ENCODE data around the gene AJM1.

DNA sequence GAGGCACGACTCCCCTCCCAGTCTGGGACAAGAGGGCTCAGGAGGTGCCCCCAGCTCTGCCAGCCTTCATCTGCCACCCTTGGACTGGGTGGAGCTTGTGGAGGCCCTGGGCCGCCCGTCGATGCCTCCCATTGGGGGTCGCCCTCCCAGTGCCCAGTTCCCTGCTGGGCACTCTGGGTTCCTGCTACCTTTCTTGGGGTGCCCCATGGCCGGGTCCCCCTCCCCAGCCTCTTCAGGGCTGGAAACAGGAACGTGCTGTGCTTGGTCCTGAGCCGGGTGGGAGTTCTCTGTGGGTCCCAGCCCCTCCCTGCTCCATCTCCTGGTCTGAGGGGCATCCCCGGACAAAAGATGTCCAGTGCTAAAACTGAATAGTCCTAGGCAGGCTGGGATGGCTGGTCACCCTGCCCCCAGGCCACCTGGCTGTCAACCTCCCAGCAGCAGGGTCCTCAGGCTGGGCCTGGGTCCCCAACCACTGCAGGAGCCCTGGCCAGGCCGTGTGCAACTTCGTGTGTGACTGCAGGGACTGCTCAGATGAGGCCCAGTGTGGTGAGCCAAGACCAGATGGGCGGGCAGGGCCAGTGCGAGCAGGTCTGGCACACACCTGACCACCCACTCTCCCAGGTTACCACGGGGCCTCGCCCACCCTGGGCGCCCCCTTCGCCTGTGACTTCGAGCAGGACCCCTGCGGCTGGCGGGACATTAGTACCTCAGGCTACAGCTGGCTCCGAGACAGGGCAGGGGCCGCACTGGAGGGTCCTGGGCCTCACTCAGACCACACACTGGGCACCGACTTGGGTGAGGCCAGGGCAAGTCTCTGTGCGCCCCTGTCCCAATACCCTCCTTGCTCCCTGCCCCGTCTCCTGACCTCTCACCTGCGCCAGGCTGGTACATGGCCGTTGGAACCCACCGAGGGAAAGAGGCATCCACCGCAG lies 10.7 kb downstream of the AJM1 start:
- TF ChIP-seq, protein P1, sequence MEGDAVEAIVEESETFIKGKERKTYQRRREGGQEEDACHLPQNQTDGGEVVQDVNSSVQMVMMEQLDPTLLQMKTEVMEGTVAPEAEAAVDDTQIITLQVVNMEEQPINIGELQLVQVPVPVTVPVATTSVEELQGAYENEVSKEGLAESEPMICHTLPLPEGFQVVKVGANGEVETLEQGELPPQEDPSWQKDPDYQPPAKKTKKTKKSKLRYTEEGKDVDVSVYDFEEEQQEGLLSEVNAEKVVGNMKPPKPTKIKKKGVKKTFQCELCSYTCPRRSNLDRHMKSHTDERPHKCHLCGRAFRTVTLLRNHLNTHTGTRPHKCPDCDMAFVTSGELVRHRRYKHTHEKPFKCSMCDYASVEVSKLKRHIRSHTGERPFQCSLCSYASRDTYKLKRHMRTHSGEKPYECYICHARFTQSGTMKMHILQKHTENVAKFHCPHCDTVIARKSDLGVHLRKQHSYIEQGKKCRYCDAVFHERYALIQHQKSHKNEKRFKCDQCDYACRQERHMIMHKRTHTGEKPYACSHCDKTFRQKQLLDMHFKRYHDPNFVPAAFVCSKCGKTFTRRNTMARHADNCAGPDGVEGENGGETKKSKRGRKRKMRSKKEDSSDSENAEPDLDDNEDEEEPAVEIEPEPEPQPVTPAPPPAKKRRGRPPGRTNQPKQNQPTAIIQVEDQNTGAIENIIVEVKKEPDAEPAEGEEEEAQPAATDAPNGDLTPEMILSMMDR (conservative IDR thresholded peaks at IDR 0.05; ENCODE audit: low read length) = no peak
- TF ChIP-seq EZH2phosphoT487 (IDR thresholded peaks at IDR 0.05; ENCODE audit: borderline replicate concordance, low read depth, low read length) = no peak

All from OCI-LY7 (cell line).